ENCODE data around the gene C2CD4D.

The C2CD4D gene

DNA sequence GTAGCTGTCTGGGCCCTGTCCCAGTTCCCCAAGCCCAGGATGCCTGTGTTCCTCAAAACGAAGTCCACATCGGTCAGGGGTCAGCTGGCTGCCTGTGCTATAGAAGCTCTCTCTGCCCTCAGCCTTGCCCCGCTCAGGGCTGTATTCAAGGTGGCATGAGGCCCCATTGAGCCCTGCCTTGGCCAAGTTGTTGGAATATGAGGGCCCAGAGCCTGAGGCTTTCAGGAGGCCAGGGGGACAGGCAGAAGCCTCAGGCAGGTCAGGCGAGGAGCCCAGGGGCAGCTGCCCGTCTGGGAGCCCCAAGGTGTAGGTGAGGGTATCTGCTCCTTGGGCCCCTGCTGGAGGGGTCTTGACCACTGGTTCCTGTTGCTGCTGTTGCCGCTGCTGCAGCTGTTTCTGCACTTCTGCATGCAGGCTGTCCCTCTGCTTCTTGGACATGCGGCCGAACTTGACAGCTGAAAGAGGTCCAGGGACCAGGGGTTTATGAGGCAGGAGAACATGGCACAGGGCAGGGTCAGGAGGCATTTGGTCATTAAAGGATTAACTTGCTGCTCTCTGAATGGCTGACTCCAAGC lies 24.6 kb downstream of the C2CD4D start:
- DNase-seq (ENCODE audit: low read depth): no peak

DNA sequence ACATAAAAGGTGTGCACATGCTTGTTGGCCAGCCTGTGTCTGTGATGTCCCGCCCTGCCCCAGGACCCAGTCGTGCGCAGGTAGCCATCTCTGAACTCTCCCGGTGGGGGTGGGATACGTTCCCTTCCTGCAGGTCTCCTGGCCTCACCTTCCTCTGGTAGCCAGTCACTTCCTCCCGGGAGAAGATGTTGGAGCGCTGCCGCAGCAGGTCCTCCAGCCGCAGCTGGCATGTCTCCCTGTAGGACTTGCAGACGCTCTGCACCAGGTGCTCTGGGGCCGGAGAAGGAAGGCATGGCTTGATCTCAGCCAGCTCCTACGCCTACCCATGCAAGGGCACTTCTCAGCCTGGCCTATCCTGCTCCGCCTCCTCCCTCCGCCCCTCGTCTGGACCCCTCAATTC lies 25.2 kb downstream of the C2CD4D start:
- no peak for DNase-seq (ENCODE audit: low read depth)

DNA sequence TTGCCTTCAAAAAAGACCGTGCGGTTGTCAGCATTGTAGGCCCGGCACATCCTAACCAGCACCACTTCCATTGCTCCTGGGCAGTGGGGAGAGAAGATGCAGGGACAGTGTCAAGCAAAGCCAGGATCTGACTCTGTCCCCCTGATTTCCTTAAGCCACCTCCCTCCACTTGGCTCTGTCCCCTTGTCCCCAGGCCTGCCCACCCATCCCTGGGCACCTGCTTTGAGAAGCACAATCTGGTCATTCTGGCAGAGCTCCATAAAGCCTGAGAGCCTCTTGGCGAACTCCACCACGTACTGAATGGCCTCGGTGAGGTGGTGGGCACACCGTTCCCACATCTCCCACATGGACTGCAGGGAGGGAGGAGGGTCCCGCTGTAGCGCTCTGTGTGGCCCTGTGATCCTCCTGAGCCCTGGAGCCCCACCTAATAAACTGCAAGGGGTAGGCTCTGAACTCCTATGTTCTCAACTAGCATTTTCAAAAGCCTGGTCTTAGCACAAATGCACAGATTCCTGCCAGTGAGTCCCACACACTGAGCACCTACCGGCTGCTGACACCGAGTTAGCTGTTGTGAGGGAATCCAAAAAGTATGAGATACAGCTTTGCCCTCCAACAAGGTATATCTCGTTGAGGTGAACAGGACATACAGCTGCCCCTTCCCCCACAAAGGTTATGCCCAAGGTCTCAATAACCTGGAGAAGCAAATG lies 26.2 kb downstream of the C2CD4D start:
- DNase-seq (ENCODE audit: low read depth): no peak

DNA sequence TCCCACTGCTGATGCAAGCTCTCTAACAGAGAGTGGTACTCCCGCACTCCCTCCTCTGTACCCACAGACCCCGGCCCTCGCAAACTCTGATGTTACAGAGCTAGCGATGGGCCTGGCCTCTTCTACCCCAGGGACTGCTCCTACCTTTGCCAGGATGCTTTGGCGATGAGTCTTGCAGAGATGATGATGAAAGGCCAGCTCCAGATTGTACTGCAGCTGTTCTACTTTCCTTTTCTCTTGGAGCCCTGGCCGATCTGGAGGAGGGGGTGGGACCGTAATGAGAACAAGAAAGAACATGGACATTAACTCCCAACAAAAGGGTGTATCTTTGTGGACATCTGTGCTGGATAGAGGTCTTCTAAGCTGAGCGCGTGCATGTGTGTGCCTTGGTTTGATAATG lies 28.4 kb downstream of the C2CD4D start:
- DNase-seq (ENCODE audit: low read depth): no peak

DNA sequence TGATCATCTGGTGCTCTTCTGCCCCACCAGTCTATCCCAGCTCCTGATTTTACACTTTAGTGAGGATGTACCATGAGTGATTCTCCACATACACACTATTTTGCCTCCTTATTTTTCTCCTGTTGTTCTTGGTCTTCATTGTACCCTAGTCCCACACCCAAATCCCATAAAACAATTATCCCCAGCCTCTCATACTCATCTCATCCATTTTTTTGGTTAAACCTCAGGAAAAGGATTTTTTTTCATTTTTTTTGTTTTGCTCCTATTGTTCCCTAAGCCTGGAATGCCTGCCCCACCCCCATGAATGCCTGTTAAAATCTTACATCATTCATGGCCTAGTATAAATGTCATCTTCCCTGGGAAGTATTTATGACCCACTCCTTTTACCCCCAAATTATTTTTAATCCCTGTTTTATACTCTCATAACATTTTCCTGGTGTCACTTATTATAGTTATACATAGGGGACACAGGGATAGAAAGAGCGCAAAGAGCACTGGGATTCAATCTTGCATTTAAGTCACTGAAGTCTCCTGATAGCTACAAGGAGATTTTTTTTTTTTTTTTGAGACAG lies 29.5 kb downstream of the C2CD4D start:
- no peak for DNase-seq (ENCODE audit: low read depth)

DNA sequence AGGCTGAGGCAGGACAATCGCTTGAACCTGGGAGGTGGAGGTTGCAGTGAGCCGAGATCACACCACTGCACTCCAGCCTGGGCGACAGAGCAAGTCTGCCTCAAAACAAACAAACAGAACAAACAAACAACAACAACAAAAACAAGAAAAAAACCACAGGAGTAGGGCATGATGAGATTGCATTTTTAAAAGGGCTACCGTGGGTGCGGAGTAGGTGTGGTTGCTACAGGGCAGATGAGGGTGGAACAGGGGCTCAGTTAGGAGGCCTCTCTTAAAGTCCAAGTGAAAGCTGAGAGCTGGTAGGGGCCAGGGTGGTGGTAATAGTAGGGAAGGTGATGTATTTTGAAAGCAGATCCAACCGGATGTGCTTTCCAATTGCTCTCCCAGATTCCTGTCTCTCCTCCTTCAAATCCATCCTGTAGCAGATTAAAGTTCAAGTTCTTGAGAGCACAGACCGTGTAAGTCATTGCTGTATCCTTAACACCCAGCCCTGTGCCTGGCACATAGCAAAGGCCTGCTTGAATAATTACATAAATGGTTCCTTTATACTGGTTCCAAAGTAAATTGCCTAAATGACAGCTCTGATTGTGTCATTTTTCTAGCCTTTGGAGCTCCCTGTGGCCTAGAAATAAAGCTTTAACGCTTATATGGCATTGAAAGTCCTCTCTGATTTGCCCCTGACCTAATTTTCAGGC lies 30.2 kb downstream of the C2CD4D start:
- DNase-seq (ENCODE audit: low read depth): no peak

DNA sequence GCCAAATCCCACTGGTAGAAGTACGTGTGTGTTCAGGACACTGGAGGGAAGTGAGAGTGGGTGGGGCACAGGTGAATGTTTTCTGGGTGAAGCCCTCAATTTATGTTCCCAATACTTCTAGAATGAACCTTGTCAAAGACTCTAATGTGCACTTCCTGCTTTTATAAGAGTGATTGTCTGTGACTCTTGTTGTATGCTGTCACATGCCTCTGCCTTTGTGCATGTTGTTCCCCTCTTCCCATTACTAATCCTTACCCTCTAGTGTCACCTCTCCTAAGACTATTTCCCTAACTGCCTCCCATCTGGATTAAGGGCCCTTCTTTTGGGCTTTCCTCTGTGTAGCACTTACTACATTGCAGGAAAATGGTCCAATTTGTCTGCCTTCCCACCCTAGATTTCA lies 31.9 kb downstream of the C2CD4D start:
- no peak for DNase-seq (ENCODE audit: low read depth)

DNA sequence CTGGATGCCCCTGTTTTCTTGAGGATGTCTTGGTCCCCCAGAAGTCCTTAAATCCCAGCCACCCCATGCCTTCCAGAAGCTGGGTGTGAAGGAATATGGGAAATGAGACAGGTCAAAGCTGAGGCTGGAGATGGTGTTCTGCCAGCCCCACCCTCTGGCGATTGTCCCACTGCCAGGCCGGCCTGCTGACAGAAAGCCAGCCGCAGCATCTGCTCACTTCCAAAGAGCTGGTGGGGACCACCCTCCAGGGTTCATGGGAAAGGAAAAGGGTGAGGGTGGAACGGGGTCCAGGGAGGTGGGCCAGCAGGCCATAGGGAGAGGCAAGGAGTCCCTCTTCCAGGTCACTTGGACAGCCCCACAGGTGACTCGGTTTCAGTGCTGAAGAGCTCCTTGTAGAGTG lies 32.5 kb downstream of the C2CD4D start:
- no peak for DNase-seq (ENCODE audit: low read depth)

DNA sequence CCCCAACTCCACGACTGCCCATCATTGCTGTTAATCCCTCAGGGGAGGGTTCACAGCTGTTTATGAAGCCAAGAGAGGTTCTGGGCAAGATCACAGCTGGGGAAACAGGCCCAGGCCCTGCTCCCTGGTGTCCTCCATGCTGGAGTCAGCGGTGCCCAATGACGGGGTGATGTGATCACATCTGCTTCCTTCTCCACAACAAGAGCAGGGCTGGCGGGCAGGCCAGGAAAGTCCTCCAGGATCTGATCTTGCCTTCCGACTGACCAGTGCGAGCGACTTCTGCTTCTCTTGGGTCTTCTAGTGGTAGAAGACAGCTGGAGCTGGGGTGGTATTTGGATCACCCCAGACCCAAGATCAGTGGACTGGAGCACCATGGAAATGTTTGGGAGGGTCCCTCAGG lies 33.5 kb downstream of the C2CD4D start:
- DNase-seq (ENCODE audit: low read depth): no peak

DNA sequence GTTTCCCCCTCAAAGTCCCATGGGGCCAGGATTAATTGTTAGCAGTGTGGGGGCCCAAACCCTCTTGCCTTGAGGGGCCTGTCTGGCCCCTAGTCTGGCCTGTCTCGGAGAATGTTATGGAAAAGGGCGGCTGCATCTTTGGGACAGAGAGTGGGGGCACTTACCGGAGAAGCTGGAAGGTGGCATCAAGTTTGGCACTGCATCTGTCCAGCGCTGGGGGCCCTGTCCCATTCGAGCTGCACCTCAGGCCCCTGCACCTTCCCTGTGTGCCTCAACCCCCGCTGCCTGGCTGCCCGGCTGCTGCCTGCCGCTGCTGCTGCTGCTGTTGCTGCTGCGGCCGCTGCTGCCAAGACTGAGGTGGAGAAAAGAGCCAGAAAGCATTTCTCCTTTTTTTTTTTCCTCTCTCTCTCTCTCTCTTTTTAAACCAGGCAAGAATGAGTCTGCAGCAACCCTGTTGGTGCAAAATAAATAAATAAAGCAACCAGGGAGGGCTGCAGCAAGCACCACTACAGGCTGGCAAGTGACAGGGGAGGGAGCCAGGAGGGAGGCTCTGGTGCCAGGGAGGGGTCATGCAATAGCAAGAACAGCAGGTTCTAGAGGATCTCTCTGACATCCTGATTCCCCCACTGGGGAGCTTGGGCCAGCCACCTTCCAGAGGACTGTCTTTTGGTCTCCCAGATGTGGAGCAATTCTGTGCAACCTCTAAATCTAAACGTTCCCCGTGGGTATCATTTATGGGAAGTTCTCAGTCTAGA lies 34.4 kb downstream of the C2CD4D start, which contains the start of gene LINGO4:
TSS of gene LINGO4 (minus strand) at position 354 of the 755 bp plus-strand sequence. CDS start 2,715 bp downstream, outside the sequence.
- DNase-seq (ENCODE audit: low read depth): no peak

DNA sequence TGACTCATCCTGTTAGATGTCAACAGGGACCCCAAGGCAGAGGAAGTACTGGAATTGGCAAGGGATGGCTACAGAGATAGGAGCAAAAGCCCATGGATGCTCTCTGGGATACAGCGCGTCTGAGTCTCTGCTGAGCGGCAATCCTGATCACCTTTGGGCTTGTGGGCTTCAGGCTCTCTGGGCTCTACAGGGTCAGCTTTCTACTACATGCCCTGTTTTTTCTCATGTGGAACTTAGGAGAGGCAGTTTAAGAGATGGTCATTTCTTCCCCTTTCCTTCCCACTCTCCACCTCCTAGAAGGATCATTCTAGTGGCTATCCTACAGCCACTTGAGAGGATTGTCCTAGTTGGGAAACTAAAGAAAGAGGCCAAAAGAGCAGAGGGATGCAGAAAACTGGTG lies 35.7 kb downstream of the C2CD4D start:
- DNase-seq (ENCODE audit: low read depth): no peak

DNA sequence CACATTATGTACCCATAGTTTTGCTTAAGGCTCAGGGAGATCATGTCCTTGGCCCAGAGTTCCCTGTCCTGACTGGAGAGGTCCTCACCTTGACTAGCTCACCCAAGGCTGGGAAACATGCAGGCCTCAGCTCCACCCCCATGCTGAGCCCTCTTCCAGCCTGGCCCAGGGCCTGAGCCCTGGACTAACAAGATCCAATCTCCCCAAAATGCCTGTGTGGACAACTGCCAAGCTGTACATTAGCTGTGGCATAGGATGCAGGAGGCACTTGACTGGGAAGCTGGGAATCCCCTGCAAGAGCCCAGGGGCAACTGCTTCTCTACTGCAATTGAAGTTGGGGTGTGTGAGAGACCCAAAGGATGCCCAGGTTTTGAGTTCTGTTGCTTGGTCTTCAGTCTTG lies 36.5 kb downstream of the C2CD4D start:
- no peak for DNase-seq (ENCODE audit: low read depth)

DNA sequence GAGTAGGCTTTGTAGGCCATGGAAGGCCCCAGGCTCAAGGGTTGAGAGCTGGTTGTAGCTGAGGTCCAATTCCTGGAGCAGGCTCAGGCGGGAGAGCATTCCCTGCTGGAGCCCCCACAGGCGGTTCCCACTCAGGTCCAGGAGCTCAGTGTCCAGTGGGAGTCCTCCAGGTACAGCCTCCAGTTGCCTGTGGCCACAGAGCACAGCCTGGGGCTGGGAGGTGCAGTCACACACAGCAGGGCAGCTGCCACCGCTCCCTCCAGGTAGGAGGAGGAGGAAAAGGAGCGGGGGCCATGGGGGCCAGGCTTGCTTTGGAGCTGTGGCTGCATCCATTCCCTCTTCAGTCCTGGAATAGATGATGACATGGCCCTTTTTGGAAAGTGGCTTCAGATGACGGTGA lies 37.2 kb downstream of the C2CD4D start:
- DNase-seq (ENCODE audit: low read depth): no peak

DNA sequence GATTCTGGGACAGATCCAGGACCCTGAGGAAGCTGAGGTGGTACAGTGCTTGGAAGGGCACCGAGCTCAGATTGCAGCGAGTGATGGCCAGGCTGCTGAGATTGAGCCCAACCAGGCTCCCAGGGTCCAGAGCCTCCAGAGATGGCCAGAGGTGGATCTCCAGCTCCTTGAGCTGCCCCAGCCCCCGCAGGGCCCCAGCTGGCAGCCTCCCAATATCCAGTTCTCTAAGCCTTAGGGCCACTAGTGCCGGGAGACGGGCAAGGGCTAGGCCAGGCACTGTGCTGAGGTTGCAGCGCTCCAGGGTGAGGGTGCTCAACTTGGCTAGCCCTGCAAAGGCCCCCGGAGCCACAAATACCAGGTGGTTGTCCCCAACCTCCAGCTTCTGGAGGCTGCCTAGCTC lies 37.8 kb downstream of the C2CD4D start:
- DNase-seq (ENCODE audit: low read depth): no peak

DNA sequence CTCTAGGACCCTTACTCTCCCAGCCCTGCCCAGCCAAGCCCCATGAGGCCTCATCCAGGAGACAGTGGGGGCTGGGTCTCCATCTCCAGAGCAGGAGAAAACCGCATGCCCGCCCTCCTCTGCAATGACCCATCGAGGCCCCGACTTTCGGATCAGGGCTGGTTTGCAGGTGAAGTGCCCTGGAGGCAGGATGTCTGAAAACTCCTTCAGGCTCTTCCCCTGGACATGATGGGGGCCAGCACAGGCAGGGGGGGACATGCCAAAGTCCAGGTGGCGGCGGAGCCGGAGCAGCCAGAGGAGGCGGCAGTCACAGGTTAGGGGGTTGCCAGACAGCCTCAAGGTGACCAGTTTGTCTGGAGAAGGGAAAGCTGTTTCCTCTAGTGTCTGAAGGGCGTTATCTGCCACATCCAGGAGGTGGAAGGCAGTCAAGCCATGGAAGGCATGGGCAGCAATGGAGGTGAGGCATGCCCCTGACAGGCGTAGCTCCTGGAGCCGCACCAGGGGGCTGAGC lies 38.3 kb downstream of the C2CD4D start:
- DNase-seq (ENCODE audit: low read depth): no peak

DNA sequence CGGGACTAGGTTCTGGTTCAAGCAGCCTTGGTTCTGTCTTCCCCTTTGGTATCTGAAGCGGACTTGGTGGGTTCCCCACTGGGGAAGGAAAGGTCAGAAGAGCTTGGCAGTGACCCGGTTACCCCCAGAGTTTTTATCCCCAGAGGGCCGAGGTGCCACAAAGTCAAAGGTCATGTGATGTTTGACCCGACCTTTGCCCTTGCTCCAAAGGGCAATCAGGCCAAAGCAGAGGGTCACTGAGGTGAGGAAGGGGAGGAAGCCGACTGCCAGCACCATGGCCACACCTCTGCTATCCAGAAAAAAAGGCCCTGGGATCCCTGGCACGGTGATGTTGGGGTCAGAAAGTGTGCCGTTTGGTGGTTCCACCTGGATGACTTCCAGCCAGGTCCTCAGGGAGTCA lies 38.8 kb downstream of the C2CD4D start:
- no peak for DNase-seq (ENCODE audit: low read depth)

DNA sequence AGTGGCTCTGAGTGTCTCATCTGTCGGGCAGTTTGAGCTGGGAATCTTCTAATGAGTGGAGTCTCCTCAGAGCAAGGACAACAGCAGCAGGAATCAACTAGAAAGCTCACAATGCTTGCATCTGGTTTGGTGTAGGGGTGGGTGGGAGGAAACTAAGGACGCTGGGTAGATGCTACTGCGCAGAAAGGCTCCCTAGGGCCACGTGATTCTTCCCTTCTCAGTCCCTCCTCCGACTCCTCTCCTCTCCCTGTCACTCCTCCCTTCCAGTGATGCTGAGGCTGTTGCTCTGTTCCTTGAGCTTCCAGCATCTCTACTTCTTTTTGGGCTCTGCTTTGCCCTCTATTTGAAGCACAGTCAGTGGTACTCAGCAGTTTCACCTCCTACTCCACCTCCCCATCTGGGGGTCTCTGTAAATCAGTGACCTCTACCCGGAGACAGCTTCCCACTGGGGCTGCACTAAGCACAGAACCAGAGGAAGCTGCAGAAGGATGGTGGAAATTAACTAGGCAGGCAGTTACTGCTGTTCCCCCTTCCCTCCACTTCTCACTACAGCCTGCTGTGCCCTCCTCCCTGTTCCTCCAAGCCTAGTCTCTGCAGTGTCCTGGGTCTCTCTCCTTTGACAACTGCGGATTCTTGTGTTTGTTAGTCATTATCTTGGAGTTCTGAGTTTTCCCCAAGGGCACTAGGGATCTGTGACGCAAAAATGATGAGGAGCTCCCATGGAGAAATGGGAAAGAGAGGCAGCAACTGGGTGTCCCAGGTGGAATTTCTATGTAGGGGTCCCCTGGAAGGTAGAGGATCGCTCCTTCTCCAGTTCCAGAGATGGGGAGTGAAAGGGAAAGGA lies 40.2 kb downstream of the C2CD4D start:
- DNase-seq (ENCODE audit: low read depth): no peak

DNA sequence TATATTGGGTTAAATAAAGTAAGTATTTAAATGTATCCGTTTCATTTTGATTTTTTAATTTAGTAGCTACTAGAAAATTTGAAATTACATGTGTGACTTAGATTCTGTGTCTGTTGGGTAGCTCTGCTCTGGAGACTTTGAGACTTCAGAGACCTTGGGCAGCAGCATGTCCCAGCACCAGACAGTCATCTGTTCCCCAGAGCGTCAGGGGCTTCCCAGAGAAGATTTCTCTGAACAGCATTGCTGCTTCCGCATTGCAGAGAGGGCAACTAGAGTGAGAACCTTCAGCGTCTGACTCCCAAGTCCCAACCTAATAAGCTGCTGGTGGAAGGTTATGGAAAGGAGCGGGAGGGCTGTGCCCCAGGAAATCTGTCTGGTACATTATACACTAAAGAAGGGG lies 41.0 kb downstream of the C2CD4D start:
- no peak for DNase-seq (ENCODE audit: low read depth)

DNA sequence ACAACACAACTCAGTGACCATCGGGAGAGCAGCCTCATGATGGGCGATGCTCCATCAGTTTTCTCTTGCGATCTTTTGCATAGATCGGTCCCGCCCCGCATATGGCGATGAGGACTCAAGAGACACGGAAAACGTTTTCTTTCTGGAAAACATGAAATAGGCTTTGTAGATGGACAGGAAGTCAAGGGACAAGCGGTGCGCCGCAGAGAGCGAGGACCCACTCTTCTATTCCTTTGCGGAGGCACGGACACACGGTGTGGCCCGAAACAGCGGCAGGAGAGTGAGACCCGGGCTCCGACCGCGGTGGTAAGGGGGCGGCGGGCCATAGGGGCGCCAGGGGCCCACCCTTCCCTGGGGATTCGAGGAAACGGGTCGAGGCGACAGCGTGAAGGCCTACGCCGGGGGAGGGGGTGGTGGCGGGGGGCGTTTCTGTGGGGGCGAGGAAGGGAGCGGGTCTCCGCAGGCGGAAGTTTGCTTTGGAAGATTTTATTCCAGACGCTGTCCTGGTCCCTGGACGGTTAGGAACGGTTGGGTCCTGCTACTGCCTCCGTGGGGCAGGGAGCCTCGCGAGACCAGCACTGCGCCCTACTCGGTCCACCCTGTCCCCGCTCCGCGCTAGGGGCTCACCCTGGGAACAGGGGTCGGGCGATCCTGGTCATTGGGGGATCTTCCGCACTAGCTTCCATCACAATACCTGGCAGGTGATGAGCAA lies 48.5 kb downstream of the C2CD4D start:
- DNase-seq (ENCODE audit: low read depth): no peak

DNA sequence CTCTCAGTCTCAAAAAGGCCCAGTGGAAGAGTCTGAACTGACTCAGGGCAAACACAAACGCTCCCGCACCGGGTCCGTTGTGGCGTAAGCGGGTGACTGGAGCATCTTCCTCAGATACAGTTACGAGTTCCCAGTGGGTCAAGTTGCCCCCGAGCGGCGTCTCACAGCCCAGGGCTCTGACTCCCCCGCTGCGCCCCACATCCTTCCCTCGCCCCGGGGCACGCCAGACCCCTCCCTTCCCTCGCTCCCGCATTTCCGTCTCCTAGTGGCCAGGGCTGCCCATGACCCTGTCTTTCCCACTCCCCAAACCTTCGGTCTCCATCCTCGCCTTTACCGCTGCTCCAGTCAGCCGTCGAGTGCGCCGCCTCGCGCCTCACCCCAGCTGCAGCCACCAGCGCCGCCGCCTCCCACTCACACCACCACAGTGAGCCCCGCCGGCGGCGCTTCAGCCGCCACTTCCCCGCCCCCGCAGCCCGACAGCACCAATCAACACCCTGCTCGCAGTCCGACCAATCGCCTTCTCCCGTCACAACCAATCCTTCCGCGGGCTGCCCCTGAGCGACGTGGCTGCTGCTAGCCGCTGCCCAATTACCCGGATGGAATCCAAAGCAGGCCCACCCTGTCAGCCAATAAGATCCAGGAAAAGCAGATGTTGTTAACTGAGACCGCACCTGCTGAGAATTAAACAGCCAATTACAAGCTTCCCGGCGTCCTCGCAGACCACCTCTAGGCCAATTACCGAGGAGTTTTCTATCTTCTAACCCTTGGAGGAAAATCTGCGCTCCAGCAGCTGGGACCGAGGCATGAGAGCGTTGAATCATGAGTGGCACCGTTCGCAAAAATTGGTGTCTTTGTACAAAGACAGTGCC lies 49.3 kb downstream of the C2CD4D start, which contains the start of gene TDRKH:
TSS of gene TDRKH (minus strand) at position 430 of the 869 bp plus-strand sequence. CDS start 7,478 bp downstream, outside the sequence.
- DNase-seq (ENCODE audit: low read depth): peak; percentile 99

Data from stimulated activated CD4-positive, alpha-beta T cell treated with anti-CD3 and anti-CD28 coated beads, Interleukin-2, amount 100 ng/mL, for 4 hours (primary cell).